PC-3 (cell line): ENCODE measurements around the gene SLC25A47.

ENCODE experiments used
- EZH2 ChIP-seq: fragments of 300-600 bp; sonication (generic); IDR thresholded peaks from one replicate; pipeline ENCODE4 v1.6.1; 2017; ENCODE audit warnings: antibody characterized with exemption, mild to moderate bottlenecking, low read length; ENCODE audit not compliant: unreplicated experiment
- EZH2phosphoT487 ChIP-seq: fragments of 300-600 bp; sonication (generic); IDR thresholded peaks from 2 replicates; pipeline ENCODE4 v1.6.1; 2018; ENCODE audit warnings: mild to moderate bottlenecking, antibody characterized with exemption, low read length, borderline replicate concordance
- TF ChIP-seq, protein P1 (sequence below): fragments of 300-600 bp; sonication (generic); conservative IDR thresholded peaks from 2 replicates; pipeline ENCODE4 v1.5.1; 2017; ENCODE audit warnings: antibody characterized with exemption, low read depth, mild to moderate bottlenecking, low read length

DNA sequence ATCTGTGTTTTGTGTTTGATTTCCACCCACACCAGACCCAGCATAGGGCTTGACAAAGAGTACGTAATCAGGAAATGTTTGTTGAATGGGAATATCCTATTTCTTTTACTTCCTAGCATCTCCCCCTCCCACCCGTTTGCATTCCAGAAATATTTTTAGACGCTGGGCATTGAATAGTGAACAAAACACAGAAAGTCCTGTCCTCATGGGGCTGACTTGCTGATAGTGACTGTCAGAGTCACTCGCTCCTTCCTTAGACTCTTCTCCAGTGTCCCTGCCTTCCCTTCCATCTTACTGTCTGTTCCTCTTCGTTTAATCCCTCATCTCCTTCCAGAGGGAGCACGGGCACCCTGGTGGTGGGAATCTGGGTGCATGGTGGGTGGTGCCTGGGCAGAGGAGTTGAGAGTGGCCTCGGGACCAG, 53.6 kb downstream of the SLC25A47 start:
- TF ChIP-seq, protein P1, sequence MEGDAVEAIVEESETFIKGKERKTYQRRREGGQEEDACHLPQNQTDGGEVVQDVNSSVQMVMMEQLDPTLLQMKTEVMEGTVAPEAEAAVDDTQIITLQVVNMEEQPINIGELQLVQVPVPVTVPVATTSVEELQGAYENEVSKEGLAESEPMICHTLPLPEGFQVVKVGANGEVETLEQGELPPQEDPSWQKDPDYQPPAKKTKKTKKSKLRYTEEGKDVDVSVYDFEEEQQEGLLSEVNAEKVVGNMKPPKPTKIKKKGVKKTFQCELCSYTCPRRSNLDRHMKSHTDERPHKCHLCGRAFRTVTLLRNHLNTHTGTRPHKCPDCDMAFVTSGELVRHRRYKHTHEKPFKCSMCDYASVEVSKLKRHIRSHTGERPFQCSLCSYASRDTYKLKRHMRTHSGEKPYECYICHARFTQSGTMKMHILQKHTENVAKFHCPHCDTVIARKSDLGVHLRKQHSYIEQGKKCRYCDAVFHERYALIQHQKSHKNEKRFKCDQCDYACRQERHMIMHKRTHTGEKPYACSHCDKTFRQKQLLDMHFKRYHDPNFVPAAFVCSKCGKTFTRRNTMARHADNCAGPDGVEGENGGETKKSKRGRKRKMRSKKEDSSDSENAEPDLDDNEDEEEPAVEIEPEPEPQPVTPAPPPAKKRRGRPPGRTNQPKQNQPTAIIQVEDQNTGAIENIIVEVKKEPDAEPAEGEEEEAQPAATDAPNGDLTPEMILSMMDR = peak; percentile 43; the same call in 1 of the 2 replicates
- TF ChIP-seq EZH2 = no peak
- TF ChIP-seq EZH2phosphoT487 = no peak
